NT2/D1 (cell line): ENCODE data around the gene CCDC80.

Source experiments
- YY1 ChIP-seq: IDR thresholded peaks from 2 replicates; pipeline ENCODE4 v1.6.1; 2011; ENCODE audit not compliant: insufficient read length, insufficient read depth
- ZNF274 ChIP-seq: IDR thresholded peaks from 2 replicates; pipeline ENCODE4 v1.6.1; 2011; ENCODE audit warnings: mild to moderate bottlenecking, low read depth, low read length

DNA sequence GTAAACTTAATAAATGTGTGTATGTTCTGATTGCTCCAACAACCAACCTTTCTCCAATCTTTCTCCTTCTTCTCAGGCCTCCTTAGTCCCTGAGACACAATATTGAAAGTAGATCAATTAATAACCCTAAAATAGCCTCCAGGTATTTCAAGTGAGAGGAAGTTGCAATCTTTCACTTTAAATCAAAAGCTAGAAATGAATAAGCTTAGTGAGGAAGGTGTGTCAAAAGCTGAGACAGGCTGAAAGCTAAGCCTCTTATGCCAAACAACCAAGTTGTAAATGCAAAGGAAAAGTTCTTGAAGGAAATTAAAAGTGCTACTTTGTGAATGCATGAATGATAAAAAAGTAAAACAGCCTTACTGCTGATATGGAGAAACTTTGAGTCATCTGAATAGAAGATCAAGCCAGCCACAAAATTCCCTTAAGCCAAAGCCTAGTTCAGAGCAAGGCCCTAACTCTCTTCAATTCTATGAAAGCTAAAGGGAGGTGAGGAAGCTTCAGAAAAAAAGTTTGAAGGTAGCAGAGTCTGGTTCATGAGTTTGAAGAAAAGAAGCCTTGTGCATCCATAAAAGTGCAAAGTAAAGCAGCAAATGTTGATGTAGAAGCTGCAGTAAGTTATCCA lies 38.6 kb downstream of the CCDC80 start:
- TF ChIP-seq YY1 (no peak), ZNF274 (no peak)
